ENCODE measurements around the gene R3HCC1L.

Gene R3HCC1L

GRCh38 chr10:98258683-98259454 is 124.4 kb downstream of the R3HCC1L start:
- no peak overlapping the region for H3K4me3 Mint-ChIP-seq
- H3K27ac Mint-ChIP-seq: peak overlapping the region; percentile 70
- peak in 1 of 2 donors; percentile 5 for DNase-seq (ENCODE audit: low spot score in 2 of 2)
- H3K36me3 Mint-ChIP-seq: peaks cover 15% of the 10 kb centered on the region
- H3K9me3 Mint-ChIP-seq: no peaks in the 10 kb centered on the region
- no peaks in the 10 kb centered on the region for H3K4me1 Mint-ChIP-seq
- no peaks in the 10 kb centered on the region for H3K27me3 Mint-ChIP-seq
- ATAC-seq (ENCODE audit: low read depth): no peak

DNA sequence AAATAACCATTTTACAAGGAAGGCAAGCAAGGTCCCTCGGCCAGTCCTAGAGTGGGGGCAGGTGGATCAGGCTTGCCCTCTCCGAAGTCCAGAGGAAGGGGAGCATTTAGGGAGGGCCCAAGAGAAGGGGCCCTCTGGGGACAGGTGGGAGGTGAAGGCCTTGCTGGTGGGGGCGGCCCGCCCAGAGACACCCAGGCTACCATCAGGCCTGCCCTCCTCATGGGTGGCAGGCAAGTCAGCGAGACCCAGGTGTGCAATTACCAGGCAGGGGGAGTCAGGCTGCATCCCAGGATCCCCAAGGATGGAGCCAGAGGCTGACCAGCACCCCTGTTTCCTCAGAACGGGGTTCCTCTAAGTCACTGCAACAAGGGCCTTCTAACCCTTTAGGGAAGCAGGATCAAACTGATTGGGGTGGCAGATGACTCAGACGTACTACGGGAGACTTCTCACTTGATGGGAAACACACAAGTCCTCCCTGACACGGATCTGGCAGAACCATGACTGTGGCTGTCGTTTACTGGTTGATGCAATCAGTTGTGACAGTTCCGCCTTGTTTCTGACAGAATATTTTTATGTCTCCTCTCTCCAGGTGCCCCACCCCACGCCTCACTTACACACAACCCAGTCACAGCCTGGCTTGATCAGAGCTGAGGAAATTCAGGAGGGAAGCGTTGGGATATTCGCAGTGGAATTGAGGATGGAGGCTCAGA is 125.3 kb downstream of the R3HCC1L start:
- H3K27me3 Mint-ChIP-seq: no peaks in the 10 kb centered on the region
- no peak for ATAC-seq (ENCODE audit: low read depth)

GRCh38 chr10:98260350-98260749 is 125.9 kb downstream of the R3HCC1L start:
- Mint-ChIP-seq H3K4me1 (no peaks in the 10 kb centered on the region), H3K36me3 (peaks cover 15% of the 10 kb centered on the region), H3K27ac (no peak overlapping the region), H3K27me3 (no peaks in the 10 kb centered on the region), H3K9me3 (no peaks in the 10 kb centered on the region), H3K4me3 (no peak overlapping the region)
- DNase-seq (ENCODE audit: low spot score in 2 of 2): no peak
- ATAC-seq (ENCODE audit: low read depth): no peak

More for the DNA sequence above, 125.3 kb downstream of the R3HCC1L start:
- no peaks in the 10 kb centered on the region for H3K9me3 Mint-ChIP-seq
- H3K4me1 Mint-ChIP-seq: no peaks in the 10 kb centered on the region
- peaks cover 15% of the 10 kb centered on the region for H3K36me3 Mint-ChIP-seq
- H3K27ac Mint-ChIP-seq: no peak overlapping the region
- peak in 1 of 2 donors; percentile 4 for DNase-seq (ENCODE audit: low spot score in 2 of 2)
- no peak overlapping the region for H3K4me3 Mint-ChIP-seq

- Mint-ChIP-seq H3K36me3 (peaks cover 15% of the 10 kb centered on the region), H3K27me3 (no peaks in the 10 kb centered on the region), H3K4me1 (no peaks in the 10 kb centered on the region), H3K4me3 (no peak overlapping the region), H3K9me3 (no peaks in the 10 kb centered on the region), H3K27ac (no peak overlapping the region)
- ATAC-seq (ENCODE audit: low read depth) (no peak), DNase-seq (ENCODE audit: low spot score in 2 of 2) (peak in 1 of 2 donors; percentile 9)
Measured at GRCh38 chr10:98260752-98261151, 126.3 kb downstream of the R3HCC1L start.

- H3K27ac Mint-ChIP-seq: no peak overlapping the region
Measured at GRCh38 chr10:98261436-98262277, 127.2 kb downstream of the R3HCC1L start.

GRCh38 chr10:98262571-98262970 is 128.1 kb downstream of the R3HCC1L start:
- no peaks in the 10 kb centered on the region for H3K4me1 Mint-ChIP-seq
- peaks cover 3% of the 10 kb centered on the region for H3K36me3 Mint-ChIP-seq
- H3K27me3 Mint-ChIP-seq: peaks cover 7% of the 10 kb centered on the region
- H3K27ac Mint-ChIP-seq: no peak overlapping the region
- ATAC-seq (ENCODE audit: low read depth): peak; percentile 53
- no peak overlapping the region for H3K4me3 Mint-ChIP-seq
- H3K9me3 Mint-ChIP-seq: no peaks in the 10 kb centered on the region
- peak in 1 of 2 donors; percentile 10 for DNase-seq (ENCODE audit: low spot score in 2 of 2)

More at GRCh38 chr10:98261436-98262277, 127.2 kb downstream of the R3HCC1L start:
- Mint-ChIP-seq H3K27me3 (peaks cover 6% of the 10 kb centered on the region), H3K4me3 (no peak overlapping the region), H3K9me3 (no peaks in the 10 kb centered on the region), H3K4me1 (no peaks in the 10 kb centered on the region), H3K36me3 (peaks cover 7% of the 10 kb centered on the region)
- no peak for ATAC-seq (ENCODE audit: low read depth)
- peak in 1 of 2 donors; percentile 6 for DNase-seq (ENCODE audit: low spot score in 2 of 2)

GRCh38 chr10:98263088-98263487 is 128.6 kb downstream of the R3HCC1L start:
- Mint-ChIP-seq H3K27me3 (peaks cover 7% of the 10 kb centered on the region), H3K4me3 (no peak overlapping the region), H3K9me3 (no peaks in the 10 kb centered on the region), H3K27ac (no peak overlapping the region), H3K36me3 (peaks cover 3% of the 10 kb centered on the region), H3K4me1 (peaks cover 3% of the 10 kb centered on the region)
- DNase-seq (ENCODE audit: low spot score in 2 of 2) (no peak), ATAC-seq (ENCODE audit: low read depth) (no peak)

GRCh38 chr10:98264378-98265065 is 130.1 kb downstream of the R3HCC1L start:
- ATAC-seq (ENCODE audit: low read depth) (no peak), DNase-seq (ENCODE audit: low spot score in 2 of 2) (no peak)
- H3K4me3 Mint-ChIP-seq: no peak overlapping the region
- H3K4me1 Mint-ChIP-seq: peaks cover 5% of the 10 kb centered on the region
- H3K36me3 Mint-ChIP-seq: peaks cover 3% of the 10 kb centered on the region
- no peak overlapping the region for H3K27ac Mint-ChIP-seq
- peaks cover 9% of the 10 kb centered on the region for H3K27me3 Mint-ChIP-seq
- H3K9me3 Mint-ChIP-seq: no peaks in the 10 kb centered on the region

DNA sequence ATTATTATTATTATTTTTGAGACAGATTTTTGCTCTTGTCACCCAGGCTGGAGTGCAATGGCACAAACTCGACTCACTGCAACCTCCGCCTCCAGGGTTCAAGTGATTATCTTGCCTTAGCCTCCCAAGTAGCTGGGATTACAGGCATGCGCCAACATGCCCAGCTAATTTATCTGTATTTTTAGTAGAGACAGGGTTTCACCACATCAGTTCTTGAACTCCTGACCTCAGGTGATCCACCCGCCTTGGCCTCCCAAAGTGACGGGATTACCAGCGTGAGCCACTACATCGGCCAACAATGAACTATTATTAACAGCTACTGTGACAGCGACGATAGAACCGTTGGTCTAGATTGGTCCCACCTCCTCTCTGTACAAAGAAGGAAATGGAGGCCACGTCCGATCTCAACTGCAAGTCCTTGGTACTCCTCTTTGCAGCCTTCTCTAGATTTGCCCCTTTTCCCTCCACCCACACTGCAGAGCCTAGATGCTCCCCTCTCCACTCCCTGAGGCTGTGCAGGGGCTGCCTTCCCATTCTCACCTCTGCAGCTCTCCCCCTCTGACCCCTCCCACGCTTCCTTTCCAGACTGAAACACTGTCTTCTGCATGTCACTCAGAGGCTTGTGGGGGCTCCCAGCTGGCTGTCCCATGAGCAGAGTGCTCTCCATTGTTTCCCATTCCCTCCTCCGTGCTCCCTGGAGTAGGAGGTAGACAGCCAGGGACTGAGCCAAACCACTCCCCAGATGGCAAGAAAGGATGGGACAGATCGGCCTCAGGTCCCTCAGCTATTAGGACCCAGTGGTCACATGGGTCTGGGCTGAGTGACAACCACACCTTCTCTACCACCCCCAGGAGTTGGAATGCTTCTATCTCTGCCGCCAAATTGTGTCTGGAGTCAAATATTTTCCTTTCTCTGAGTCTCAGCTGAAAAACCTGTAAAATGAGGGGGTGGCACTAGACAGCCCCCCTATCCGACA is 131.2 kb downstream of the R3HCC1L start:
- H3K4me1 Mint-ChIP-seq: peaks cover 5% of the 10 kb centered on the region
- DNase-seq (ENCODE audit: low spot score in 2 of 2) (no peak), ATAC-seq (ENCODE audit: low read depth) (no peak)
- no peaks in the 10 kb centered on the region for H3K9me3 Mint-ChIP-seq
- H3K27me3 Mint-ChIP-seq: peaks cover 12% of the 10 kb centered on the region
- no peak overlapping the region for H3K4me3 Mint-ChIP-seq
- H3K36me3 Mint-ChIP-seq: peaks cover under 1% of the 10 kb centered on the region
- H3K27ac Mint-ChIP-seq: no peak overlapping the region

GRCh38 chr10:98266647-98267046 is 132.2 kb downstream of the R3HCC1L start:
- Mint-ChIP-seq H3K9me3 (no peaks in the 10 kb centered on the region), H3K36me3 (no peaks in the 10 kb centered on the region), H3K27ac (no peak overlapping the region), H3K4me1 (peaks cover 5% of the 10 kb centered on the region), H3K4me3 (no peak overlapping the region), H3K27me3 (peaks cover 18% of the 10 kb centered on the region)
- ATAC-seq (ENCODE audit: low read depth) (no peak), DNase-seq (ENCODE audit: low spot score in 2 of 2) (no peak)

DNA sequence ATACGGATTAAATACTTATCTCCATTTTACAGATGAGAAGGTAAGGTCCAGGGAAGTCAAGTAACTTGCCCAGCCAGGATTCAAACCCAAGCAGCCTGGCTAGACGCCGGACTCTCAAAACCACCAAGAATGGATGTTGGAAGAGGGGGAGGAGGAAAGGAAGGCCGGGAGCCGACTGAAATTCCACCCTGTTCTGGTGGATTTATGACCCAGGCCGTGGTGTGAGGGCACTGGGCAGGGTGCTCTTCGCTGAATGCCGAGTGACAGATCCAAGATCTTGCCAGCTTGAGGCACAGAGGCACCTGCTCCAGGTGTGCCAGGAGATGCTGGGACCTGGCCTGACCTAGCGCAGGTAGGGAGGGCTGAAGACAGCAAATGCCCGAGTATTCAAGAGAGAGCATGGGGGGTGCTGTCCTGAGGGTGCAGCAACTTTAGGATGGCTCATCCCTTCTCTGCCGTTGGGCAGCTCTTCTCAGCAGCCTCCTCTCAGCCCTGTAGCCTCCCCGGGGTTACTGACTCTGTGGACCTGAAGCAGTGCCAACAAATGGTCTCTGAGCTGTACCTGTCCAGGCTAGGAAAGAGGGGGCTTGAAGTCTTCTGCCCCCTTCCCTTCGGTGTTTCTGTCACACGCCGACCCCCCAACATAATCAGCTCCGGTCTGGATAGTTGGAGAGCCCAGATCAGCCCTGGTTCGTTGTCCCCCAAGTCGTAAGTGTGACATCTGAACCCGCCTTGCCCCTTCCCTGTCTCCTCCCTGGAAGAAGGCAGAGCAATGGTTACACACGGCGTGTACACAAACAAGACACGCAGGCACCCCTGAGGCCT is 132.8 kb downstream of the R3HCC1L start:
- no peak overlapping the region for H3K27ac Mint-ChIP-seq
- no peaks in the 10 kb centered on the region for H3K9me3 Mint-ChIP-seq
- H3K27me3 Mint-ChIP-seq: peaks cover 20% of the 10 kb centered on the region
- H3K4me3 Mint-ChIP-seq: peak overlapping the region; percentile 79
- H3K36me3 Mint-ChIP-seq: no peaks in the 10 kb centered on the region
- DNase-seq (ENCODE audit: low spot score in 2 of 2): no peak
- H3K4me1 Mint-ChIP-seq: peaks cover 5% of the 10 kb centered on the region
- no peak for ATAC-seq (ENCODE audit: low read depth)

Measured in memory B cell (primary cell).